ENCODE results near the gene GRID2IP.

DNA sequence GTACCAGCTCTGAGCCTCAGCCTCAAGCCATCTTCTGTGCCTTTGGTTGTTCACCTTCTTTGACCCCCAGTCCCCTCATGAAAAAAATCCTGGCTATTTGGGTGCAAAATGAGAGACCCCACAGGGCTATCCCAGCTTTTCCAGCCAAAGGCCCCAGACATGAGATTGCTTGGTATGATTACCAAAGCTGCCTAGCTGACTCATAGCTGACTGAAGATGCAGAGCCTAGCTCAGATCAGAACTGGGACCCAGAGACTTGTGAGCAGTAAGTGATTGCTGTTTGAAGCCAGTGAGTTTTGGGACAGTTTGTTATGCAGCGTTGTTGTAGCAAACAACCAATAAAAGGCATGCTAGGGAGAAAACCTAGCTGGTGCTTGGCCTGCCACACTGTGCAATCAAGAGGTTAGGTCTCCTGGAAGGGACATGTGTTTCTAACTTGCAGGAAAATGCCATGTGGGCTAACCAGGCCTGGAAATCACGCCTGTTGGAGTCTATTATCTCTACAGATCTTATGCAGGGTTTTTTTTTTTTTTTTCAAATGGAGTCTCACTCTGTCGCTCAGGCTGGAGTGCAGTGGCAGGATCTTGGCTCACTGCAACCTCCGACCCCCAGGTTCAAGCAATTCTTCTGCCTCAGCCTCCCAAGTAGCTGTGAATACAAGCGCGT lies 55.5 kb downstream of the GRID2IP start:
- no peak for TF ChIP-seq CTCF (IDR thresholded peaks at IDR 0.05; ENCODE audit: control extremely low read depth in 1 of 3, insufficient read depth in 1 of 3, low read depth in 1 of 3, low read length in 3 of 3)
- TF ChIP-seq ZNF274 (IDR thresholded peaks at IDR 0.05; ENCODE audit: borderline replicate concordance, extremely low read depth, low read length) = no peak
- TF ChIP-seq POLR2A (IDR thresholded peaks at IDR 0.05; ENCODE audit: control extremely low read depth in 1 of 2, low read depth in 2 of 2, low read length in 2 of 2) = no peak
- TF ChIP-seq FOSL1 (IDR thresholded peaks at IDR 0.05; ENCODE audit: insufficient read depth, low read depth, low read length) = no peak
- no peak for TF ChIP-seq TAF1 (IDR thresholded peaks at IDR 0.05; ENCODE audit: low read depth, low read length)
- TF ChIP-seq TBP (IDR thresholded peaks at IDR 0.05; ENCODE audit: low read depth, low read length) = no peak
- no peak for TF ChIP-seq HDAC6 (IDR thresholded peaks at IDR 0.05; ENCODE audit: low read depth, low read length)
